ENCODE measurements around the gene OXCT1. TPM values are rescaled to one million over a fixed set of nuclear protein-coding genes. Genes with fewer than 3 reads are reported as not detected.

Gene OXCT1
- total and polyA plus RNA-seq, 9 of the 15 experiments (the other 6 are each of a cell fraction or from before 2014, with no cell fraction given) = 24.7 to 61.2 (median 41.9) TPM

DNA sequence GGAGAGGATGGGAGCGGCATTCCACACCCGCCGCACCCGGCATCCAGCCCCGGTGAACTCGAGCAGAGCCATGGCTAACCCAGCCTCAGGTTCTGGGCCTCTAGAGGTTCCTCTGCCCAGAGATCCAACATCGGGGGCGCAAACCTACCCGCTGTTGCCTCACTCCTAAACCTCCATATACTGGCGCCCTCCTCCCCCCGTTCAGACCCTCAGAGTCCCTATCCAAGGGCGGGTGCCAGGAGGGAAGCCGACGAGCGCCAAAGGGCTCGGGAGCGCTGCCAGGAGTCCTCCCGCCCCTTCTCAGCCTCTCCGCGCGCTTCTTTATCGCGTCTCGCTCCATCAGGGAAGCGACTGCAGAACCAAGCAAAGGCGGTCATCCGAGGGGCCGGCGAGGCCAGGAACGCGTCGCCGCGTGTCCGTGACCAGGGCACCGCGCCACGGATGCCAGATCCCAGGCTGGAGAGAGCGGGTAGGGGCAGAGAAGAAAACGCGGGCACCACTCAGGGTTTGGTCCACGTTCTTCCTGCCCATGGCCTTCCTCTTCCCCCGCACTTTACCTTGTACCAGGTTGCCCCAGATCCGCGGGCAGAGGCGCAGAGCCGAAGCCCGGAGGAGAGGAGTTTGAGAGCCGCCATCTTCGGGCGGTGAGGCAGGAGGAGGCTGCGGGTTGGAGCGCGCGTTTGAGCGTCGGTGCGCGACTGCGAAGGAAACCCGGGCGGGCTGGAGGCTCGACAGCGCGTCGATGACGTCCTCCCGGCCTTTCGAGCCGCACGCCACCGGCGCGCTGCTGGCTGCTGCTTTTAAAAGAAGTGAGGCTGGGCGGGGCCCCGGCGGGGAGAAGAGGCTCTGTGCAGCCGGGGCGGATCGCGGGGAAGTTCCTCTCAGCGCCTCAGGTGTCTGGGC is at the start of gene OXCT1 (continued):
- TF ChIP-seq NR3C1 (CRISPR knock-in tag; IDR thresholded peaks at IDR 0.05) (peak; percentile 50; the same call in 1 of the 2 replicates), POLR3G (IDR thresholded peaks at IDR 0.05; ENCODE audit: extremely low read depth, insufficient read length, insufficient replicate concordance) (no peak), TBL1XR1 (IDR thresholded peaks at IDR 0.05; ENCODE audit: low read length in 2 of 2) (0 out of 4 replicates have a peak, but pooled peaks of 1 of the 2 experiments have one; percentile 12), ZC3H4 (CRISPR knock-in tag; IDR thresholded peaks at IDR 0.05; ENCODE audit: borderline replicate concordance) (0 out of 2 replicates have a peak, but pooled peaks have one; percentile 42), CXXC5 (CRISPR knock-in tag; IDR thresholded peaks at IDR 0.05) (peak; percentile 95), ETV5 (CRISPR knock-in tag; IDR thresholded peaks at IDR 0.05; ENCODE audit: low read depth) (0 out of 2 replicates have a peak, but pooled peaks have one; percentile 20), NFRKB (IDR thresholded peaks at IDR 0.05; ENCODE audit: low read depth) (peak; percentile 72), MTA1 (IDR thresholded peaks at IDR 0.05; ENCODE audit: borderline replicate concordance) (peak; percentile 73), PCBP1 (IDR thresholded peaks at IDR 0.05; ENCODE audit: low read depth, low read length, poor library complexity, severe bottlenecking) (peak; percentile 80), CTBP1 (IDR thresholded peaks at IDR 0.05; ENCODE audit: borderline replicate concordance) (peak; percentile 86), GMEB1 (CRISPR knock-in tag; IDR thresholded peaks at IDR 0.05) (peak; percentile 72), DACH1 (IDR thresholded peaks at IDR 0.05; ENCODE audit: partially characterized antibody) (no peak), SUPT5H (IDR thresholded peaks at IDR 0.05) (peak; percentile 82), ARID4B (CRISPR knock-in tag; IDR thresholded peaks at IDR 0.05) (peak; percentile 53; the same call in 1 of the 2 replicates)
- TF ChIP-seq, protein P1, sequence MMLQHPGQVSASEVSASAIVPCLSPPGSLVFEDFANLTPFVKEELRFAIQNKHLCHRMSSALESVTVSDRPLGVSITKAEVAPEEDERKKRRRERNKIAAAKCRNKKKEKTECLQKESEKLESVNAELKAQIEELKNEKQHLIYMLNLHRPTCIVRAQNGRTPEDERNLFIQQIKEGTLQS (IDR thresholded peaks at IDR 0.05) = peak; percentile 35; the same call in 1 of the 2 replicates
- TF ChIP-seq, protein P1 (CRISPR knock-in tag; conservative IDR thresholded peaks at IDR 0.05) = no peak
- TF ChIP-seq, protein P2, sequence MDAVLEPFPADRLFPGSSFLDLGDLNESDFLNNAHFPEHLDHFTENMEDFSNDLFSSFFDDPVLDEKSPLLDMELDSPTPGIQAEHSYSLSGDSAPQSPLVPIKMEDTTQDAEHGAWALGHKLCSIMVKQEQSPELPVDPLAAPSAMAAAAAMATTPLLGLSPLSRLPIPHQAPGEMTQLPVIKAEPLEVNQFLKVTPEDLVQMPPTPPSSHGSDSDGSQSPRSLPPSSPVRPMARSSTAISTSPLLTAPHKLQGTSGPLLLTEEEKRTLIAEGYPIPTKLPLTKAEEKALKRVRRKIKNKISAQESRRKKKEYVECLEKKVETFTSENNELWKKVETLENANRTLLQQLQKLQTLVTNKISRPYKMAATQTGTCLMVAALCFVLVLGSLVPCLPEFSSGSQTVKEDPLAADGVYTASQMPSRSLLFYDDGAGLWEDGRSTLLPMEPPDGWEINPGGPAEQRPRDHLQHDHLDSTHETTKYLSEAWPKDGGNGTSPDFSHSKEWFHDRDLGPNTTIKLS (IDR thresholded peaks at IDR 0.05; ENCODE audit: borderline replicate concordance, low read depth) = peak; percentile 45; the same call in 1 of the 2 replicates

Measured in K562 (cell line).